ENCODE results near the gene DIAPH3. TPM values are rescaled to one million over a fixed set of nuclear protein-coding genes. Genes with fewer than 3 reads are reported as not detected.

The DIAPH3 gene
- total RNA-seq, 1 donor: 0.54 TPM

GRCh38 chr13:60026286-60026685 lies 137.4 kb downstream of the DIAPH3 start:
- no peak for DNase-seq (ENCODE audit: low read depth in 2 of 3, low spot score in 2 of 3)

- DNase-seq (ENCODE audit: low read depth in 2 of 3, low spot score in 2 of 3): no peak
Observed at GRCh38 chr13:60020288-60020687, 143.4 kb downstream of the DIAPH3 start.

GRCh38 chr13:60019119-60019993 lies 144.4 kb downstream of the DIAPH3 start:
- peak in 1 of 3 donors; percentile 1 for DNase-seq (ENCODE audit: low read depth in 2 of 3, low spot score in 2 of 3)

- no peak for DNase-seq (ENCODE audit: low read depth in 2 of 3, low spot score in 2 of 3)
Observed at GRCh38 chr13:60018536-60018935, 145.2 kb downstream of the DIAPH3 start.

- no peak for DNase-seq (ENCODE audit: low read depth in 2 of 3, low spot score in 2 of 3)
Observed at GRCh38 chr13:60016229-60016628, 147.5 kb downstream of the DIAPH3 start.

- no peak for DNase-seq (ENCODE audit: low read depth in 2 of 3, low spot score in 2 of 3)
Observed at GRCh38 chr13:60013166-60013565, 150.6 kb downstream of the DIAPH3 start.

GRCh38 chr13:60012488-60012887 lies 151.2 kb downstream of the DIAPH3 start:
- DNase-seq (ENCODE audit: low read depth in 2 of 3, low spot score in 2 of 3): no peak

GRCh38 chr13:60009300-60010253 lies 154.2 kb downstream of the DIAPH3 start:
- no peak for DNase-seq (ENCODE audit: low read depth in 2 of 3, low spot score in 2 of 3)

GRCh38 chr13:60001889-60002288 lies 161.8 kb downstream of the DIAPH3 start:
- no peak for DNase-seq (ENCODE audit: low read depth in 2 of 3, low spot score in 2 of 3)

GRCh38 chr13:60000976-60001375 lies 162.8 kb downstream of the DIAPH3 start:
- DNase-seq (ENCODE audit: low read depth in 2 of 3, low spot score in 2 of 3): no peak

GRCh38 chr13:60000081-60000480 lies 163.6 kb downstream of the DIAPH3 start:
- no peak for DNase-seq (ENCODE audit: low read depth in 2 of 3, low spot score in 2 of 3)

- no peak for DNase-seq (ENCODE audit: low read depth in 2 of 3, low spot score in 2 of 3)
Observed at GRCh38 chr13:59997976-59998375, 165.8 kb downstream of the DIAPH3 start.

- no peak for DNase-seq (ENCODE audit: low read depth in 2 of 3, low spot score in 2 of 3)
Observed at GRCh38 chr13:59996461-59996980, 167.2 kb downstream of the DIAPH3 start.

- DNase-seq (ENCODE audit: low read depth in 2 of 3, low spot score in 2 of 3): no peak
Observed at GRCh38 chr13:59991395-59991794, 172.3 kb downstream of the DIAPH3 start.

GRCh38 chr13:59982631-59983382 lies 180.9 kb downstream of the DIAPH3 start:
- no peak for DNase-seq (ENCODE audit: low read depth in 2 of 3, low spot score in 2 of 3)

GRCh38 chr13:59979589-59979988 lies 184.1 kb downstream of the DIAPH3 start:
- DNase-seq (ENCODE audit: low read depth in 2 of 3, low spot score in 2 of 3): no peak

GRCh38 chr13:59978862-59979261 lies 184.9 kb downstream of the DIAPH3 start:
- DNase-seq (ENCODE audit: low read depth in 2 of 3, low spot score in 2 of 3): no peak

GRCh38 chr13:59976856-59977255 lies 186.9 kb downstream of the DIAPH3 start:
- DNase-seq (ENCODE audit: low read depth in 2 of 3, low spot score in 2 of 3): no peak

GRCh38 chr13:59975807-59976435 lies 187.8 kb downstream of the DIAPH3 start:
- DNase-seq (ENCODE audit: low read depth in 2 of 3, low spot score in 2 of 3): no peak

GRCh38 chr13:59970847-59971246 lies 192.9 kb downstream of the DIAPH3 start:
- DNase-seq (ENCODE audit: low read depth in 2 of 3, low spot score in 2 of 3): no peak
